AG09309 (cell line): ENCODE measurements around the gene OR8H1.

Experiments used
- DNase-seq: peaks from one replicate; pipeline ENCODE4 v3.0.0-alpha.2; 2010; ENCODE audit warnings: low read depth
- H3K4me3 ChIP-seq: 2 replicates; pipeline ENCODE4 v1.5.1; 2011; ENCODE audit warnings: mild to moderate bottlenecking, low read depth, low read length, moderate library complexity; ENCODE audit not compliant: control insufficient read depth
- CTCF ChIP-seq: IDR thresholded peaks from 2 replicates; pipeline ENCODE4 v1.5.1; 2011; ENCODE audit warnings: mild to moderate bottlenecking, low read depth, low read length, inconsistent platforms; ENCODE audit not compliant: insufficient read depth, control insufficient read depth; ENCODE audit errors: missing control alignments

The OR8H1 gene

DNA sequence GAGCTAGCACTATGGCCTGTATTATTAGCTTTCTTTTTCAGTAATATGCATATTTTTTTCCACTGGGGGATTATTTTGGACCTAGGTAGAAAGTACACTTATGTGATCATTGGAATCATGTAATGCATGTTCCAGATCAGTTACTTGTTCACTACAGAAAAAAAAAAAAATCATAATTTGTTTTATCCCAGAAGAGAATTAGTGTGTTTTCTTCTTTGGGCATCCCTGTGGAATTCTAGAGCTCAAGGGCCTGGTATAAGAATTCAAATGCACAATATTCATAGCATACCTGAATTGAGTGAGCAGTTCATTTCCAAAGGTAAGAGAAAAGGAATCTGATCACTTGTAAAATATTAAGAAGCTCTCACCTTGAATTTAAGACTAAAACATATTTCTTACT lies 18.2 kb downstream of the OR8H1 start, which contains the start of gene OR5T1:
Gene OR5T1, plus strand, starts transcription at position 301 of the 400 bp plus-strand sequence. CDS start 1,485 bp downstream, outside the sequence.
- DNase-seq, result no peak
- no peak within 1 kb of the TSS for H3K4me3 ChIP-seq
- TF ChIP-seq CTCF, result no peak

GRCh38 chr11:56271092-56271491 lies 21.0 kb downstream of the OR8H1 start:
- TF ChIP-seq CTCF, result no peak
- DNase-seq, result no peak
- H3K4me3 ChIP-seq, result no peak overlapping the region

GRCh38 chr11:56251954-56252353 lies 40.1 kb downstream of the OR8H1 start, which contains the start of gene OR5T3:
Gene OR5T3 (plus strand): TSS chr11:56252254. CDS start chr11:56252254, 0 bp downstream.
- TF ChIP-seq CTCF, result no peak

More at GRCh38 chr11:56251954-56252353, 40.1 kb downstream of the OR8H1 start, which contains the start of gene OR5T3:
- no peak for DNase-seq
- H3K4me3 ChIP-seq, result no peak within 1 kb of the TSS
